Mesodermal cell (in vitro differentiated cells): Measurements from ENCODE around the gene PTPN18.

Experiments
- H3K27ac ChIP-seq: 2 replicates; pipeline ENCODE4 v1.7.0; 2013; ENCODE audit warnings: mild to moderate bottlenecking, low read depth, low read length, moderate library complexity; ENCODE audit not compliant: severe bottlenecking
- H3K36me3 ChIP-seq: 2 replicates; pipeline ENCODE4 v1.7.1; 2013; ENCODE audit warnings: mild to moderate bottlenecking, low read length, moderate library complexity; ENCODE audit not compliant: control insufficient read depth, insufficient read depth
- H3K4me1 ChIP-seq: one replicate; pipeline ENCODE4 v1.7.1; 2013; ENCODE audit warnings: mild to moderate bottlenecking, low read length; ENCODE audit not compliant: insufficient read depth, control insufficient read depth, poor library complexity, severe bottlenecking
- H3K4me3 ChIP-seq: 2 replicates; pipeline ENCODE4 v1.7.0; 2013; ENCODE audit warnings: low read length, control low read depth, mild to moderate bottlenecking; ENCODE audit not compliant: insufficient read depth, poor library complexity, severe bottlenecking; ENCODE audit errors: extremely low read depth
- H3K9me3 ChIP-seq: 2 replicates; pipeline ENCODE4 v1.7.1; 2013; ENCODE audit warnings: mild to moderate bottlenecking, low read length, moderate library complexity; ENCODE audit not compliant: control insufficient read depth
- WGBS, 2 experiments: methylation state at CpG; one replicate each; pipeline ENCODE4 v1.1.5; 2013; ENCODE audit warnings: missing lambda C conversion rate in 2 of 2; ENCODE audit not compliant: insufficient coverage in 2 of 2; 5-methylcytosine and 5-hydroxymethylcytosine counted together

The PTPN18 gene

DNA sequence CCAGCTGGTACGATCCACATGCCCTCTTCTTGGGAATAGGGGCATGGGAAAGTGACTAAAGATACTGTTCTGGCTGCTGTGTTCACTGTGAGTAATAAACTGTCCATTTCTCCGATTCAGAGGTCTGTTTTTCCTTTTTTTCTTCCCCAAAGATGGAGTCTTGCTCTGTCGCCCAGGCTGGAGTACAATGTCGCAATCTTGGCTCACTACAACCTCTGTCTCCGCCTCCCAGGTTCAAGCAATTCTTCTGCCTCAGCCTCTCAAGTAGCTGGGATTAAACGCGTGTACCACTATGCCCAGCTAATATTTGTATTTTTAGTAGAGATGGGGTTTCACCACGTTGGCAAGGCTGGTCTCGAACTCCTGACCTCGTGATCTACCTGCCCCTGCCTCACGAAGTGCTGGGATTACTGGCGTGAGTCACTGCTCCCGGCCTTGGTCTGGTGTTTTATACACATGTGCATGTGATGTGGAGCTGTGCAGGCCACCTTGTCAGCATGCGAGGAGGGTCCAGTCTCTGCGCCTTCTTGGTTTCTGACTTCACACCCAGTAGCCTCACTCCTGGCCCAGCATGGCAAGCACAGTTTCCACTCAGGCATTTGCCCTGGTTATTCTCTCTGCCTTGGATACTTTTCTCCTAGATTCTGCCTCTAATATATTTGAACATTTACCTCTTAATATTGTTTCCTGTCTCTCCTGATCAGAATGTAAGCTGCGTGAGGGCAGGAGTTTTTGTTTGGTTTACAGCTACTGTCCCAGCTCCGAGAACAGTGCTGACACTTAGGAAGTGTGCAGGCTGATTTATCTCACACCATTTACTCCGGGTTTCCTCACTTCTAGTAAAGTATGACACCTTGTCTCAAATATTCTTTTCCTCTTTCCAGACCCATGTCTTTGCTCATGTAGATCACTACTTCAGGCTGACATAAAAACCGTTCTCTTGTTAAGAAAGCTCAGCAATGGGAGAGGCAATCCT is 19.7 kb downstream of the PTPN18 start:
- Histone ChIP-seq H3K9me3 (no peaks in the 10 kb centered on the region), H3K36me3 (peaks cover 3% of the 10 kb centered on the region), H3K27ac (no peak overlapping the region), H3K4me1 (peaks cover 18% of the 10 kb centered on the region), H3K4me3 (no peak overlapping the region)
- 91 to 94% methylated on average over 16 to 18 of the region's 19 CpGs for WGBS, 2 experiments

DNA sequence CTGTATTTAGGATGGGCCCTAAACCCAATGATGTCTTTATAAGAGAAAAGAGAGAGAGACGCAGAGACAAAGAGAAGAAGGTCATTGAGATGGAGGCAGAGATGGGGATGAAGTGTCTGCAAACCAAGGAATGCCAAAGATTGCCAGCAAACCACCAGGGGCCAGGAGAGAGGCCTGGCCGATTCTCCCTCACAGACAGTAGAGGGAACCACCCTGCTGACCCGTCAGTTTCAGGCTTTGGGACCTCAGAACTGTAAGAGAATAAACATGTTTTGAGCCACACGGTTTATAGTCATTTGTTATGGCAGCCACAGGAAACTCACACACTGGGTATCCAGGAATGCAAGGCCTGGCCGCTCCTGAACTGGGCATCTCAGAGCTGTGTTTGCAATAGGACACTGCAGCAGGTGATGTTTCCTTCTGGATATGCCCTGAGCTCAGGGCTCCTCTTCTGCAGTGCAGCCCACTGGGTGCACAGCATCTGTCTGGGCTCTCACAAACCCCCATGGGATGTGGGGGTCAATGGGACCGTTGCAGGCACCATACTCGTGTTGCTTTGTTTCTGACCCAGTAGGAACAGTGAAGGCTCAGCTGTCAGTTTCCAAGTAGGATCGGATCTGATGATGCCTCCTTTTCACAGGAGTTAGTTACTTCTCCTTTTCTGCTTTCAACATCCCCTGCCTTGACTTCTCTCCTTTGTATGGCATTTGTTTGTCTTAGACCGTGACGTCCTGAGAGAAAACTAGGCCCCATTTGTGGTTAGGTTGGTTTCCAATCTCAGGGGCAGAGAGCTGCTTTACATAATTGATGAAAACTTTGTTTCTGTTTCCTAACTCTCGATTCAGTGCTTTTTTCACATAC is 20.8 kb downstream of the PTPN18 start:
- peaks cover 18% of the 10 kb centered on the region for H3K4me1 ChIP-seq
- no peak overlapping the region for H3K27ac ChIP-seq
- 81 to 90% methylated on average over 7 to 8 of the region's 11 CpGs for WGBS, 2 experiments
- H3K36me3 ChIP-seq = no peaks in the 10 kb centered on the region
- no peak overlapping the region for H3K4me3 ChIP-seq
- H3K9me3 ChIP-seq = no peaks in the 10 kb centered on the region

DNA sequence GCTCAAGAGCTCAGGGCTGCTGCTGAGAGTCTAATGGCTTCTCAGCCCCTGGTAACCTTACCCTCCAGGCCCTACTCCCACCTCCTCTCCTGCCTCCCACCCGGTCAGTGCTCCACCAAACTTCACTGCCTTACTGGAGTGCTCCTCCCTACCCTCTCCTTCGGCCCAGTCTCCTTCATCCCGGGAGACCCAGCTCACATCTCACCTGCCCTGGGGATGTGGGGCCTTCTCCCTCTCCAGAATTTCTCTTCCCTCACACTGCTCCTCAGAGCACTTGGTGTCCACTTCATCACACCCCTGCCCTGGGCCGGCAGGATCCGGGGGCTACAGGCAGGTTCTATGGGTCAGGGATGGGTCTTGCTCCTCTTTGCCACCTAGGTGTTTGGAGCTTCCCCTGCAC is 21.6 kb downstream of the PTPN18 start:
- H3K36me3 ChIP-seq = no peaks in the 10 kb centered on the region
- 75 to 94% methylated on average over 1 to 3 of the region's 5 CpGs for WGBS, 2 experiments
- H3K9me3 ChIP-seq = no peaks in the 10 kb centered on the region
- no peak overlapping the region for H3K27ac ChIP-seq
- no peak overlapping the region for H3K4me3 ChIP-seq
- peaks cover 18% of the 10 kb centered on the region for H3K4me1 ChIP-seq

DNA sequence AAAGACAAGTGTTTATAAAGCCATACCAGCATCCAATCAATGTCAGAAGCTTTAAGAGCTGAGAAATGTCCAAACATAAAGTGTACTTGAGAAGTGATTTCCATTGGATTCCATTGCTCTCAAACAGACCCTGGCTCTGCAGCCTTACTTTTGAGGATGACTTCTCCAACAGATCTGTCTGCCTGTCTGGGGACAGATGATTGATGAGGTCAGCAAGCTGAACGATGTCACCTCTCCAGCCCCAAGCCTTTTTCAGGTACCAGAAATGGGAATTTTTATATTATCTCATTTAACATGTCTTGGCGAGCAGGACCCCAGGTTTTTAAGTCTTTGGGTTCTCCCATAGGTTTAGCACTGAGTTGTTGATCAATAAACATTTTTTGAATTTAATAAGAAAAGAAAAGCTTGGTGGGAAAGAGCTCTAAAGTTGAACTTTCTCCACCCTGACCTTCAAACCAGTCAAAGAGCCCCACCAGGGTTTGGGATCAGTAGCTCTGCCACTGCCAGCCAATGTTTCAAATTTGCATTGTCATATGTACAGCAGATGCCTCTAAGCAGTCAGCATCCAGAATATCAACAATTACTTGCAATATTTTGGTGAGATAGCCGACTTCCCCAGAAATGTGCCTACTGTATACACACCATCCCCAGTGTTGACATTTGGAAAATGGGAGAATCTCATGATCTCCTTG is 22.5 kb downstream of the PTPN18 start:
- H3K36me3 ChIP-seq = no peaks in the 10 kb centered on the region
- WGBS, 2 experiments = 90 to 100% methylated on average over 1 to 2 of the region's 3 CpGs
- H3K9me3 ChIP-seq = no peaks in the 10 kb centered on the region
- H3K4me1 ChIP-seq = peaks cover 15% of the 10 kb centered on the region
- H3K27ac ChIP-seq = no peak overlapping the region
- no peak overlapping the region for H3K4me3 ChIP-seq

DNA sequence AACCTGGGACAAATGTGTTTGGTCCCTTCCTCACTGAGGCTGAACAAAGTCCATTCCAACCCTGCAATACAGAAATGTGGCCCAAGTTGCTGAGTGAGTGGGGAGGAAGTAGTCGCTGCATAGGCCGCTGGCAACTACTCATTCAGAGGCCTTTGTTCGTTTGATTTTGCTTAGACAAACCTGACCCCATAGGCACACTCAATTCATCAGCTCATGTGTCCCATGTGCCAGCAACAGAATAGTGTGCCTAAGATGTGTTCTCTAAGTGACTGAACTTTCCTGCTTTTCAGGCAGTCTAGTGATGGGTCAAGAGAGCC is 23.0 kb downstream of the PTPN18 start:
- H3K4me3 ChIP-seq = no peak overlapping the region
- no peaks in the 10 kb centered on the region for H3K9me3 ChIP-seq
- WGBS, 2 experiments = 88 to 100% methylated on average over 1 to 3 of the region's 3 CpGs
- no peak overlapping the region for H3K27ac ChIP-seq
- H3K4me1 ChIP-seq = peaks cover 15% of the 10 kb centered on the region
- H3K36me3 ChIP-seq = no peaks in the 10 kb centered on the region

DNA sequence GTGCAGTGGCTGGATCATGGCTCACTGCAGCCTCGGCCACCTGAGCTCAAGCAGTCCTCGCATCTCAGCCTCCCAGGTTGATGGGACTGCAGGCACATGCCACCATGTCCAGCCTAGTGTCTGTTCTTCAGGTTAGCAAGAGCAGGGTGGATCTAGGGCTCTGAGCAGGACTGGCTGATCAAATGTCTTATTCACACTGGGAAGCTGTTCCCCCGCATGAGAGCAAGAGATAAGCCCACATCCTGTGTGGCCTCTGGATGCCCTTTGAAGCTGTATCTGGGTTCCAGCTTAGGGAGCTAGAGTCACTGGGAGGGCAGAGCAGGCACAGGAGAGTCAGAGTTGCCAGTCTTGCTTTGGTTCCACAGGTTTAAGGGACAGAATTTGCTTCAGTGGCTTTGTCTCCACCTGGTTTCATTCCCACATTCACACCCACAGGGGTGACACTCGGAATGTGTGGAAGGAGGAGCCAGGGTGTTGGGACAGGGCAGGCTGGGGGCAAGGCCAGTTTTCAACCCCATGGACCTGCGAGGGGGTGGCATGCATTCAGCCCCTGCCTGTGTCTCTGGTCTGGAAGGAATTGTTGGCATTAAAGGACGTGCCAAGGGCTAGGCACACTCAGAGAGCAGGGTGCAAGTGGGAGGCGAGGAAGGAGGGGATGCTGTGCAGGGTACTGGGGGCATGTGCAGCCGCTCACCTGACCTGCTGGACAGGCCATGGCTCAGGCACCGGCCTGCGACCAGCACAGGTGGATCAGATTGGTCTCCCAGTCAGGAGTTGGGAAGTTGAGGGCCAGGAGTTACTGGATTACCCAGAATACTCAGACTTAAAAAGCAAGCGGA is 24.5 kb downstream of the PTPN18 start:
- H3K27ac ChIP-seq = no peak overlapping the region
- 88 to 92% methylated on average over 6 to 9 of the region's 11 CpGs for WGBS, 2 experiments
- no peaks in the 10 kb centered on the region for H3K9me3 ChIP-seq
- H3K4me1 ChIP-seq = peaks cover 7% of the 10 kb centered on the region
- H3K4me3 ChIP-seq = no peak overlapping the region
- H3K36me3 ChIP-seq = no peaks in the 10 kb centered on the region

DNA sequence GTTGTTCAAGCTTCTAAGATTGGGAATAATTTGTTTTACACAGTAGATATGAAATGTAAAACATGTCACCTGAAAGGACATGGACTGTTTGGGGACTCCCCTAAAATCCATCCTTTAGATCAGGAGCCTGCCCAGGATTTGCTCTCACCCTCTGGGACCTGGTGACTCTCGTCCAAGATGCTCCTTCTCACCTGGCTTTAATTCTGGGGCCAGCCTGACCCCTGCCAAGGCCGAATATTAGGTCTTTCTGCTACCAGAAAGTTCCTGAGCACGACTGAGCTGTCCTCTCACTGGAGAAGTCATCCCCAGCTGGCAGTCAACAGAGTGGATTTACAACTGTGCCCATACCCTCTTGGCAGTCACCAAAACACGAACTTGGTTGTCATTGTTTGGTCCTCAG is 25.3 kb downstream of the PTPN18 start:
- 84 to 92% methylated on average over 4 of the region's 4 CpGs for WGBS, 2 experiments
- Histone ChIP-seq H3K36me3 (no peaks in the 10 kb centered on the region), H3K9me3 (no peaks in the 10 kb centered on the region), H3K4me1 (peaks cover 7% of the 10 kb centered on the region), H3K27ac (no peak overlapping the region), H3K4me3 (no peak overlapping the region)

DNA sequence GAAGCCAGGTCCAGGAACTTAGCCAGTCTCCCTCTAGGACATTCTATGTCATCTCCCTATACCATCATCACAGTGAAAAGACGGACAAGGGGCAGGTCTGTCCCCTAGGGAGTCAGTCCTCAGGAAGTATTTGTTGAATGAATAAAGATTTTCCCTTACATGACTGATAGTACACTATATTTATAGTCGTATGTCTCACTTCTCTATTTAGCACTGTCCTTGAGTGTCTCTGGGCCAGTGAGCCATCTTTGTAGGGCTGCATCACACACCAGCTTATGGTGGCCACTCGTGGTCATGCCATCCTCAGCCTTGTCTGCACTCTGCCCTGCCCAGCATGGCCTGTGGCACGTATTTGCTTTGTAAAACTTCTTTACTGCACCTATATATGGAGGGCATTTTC is 25.8 kb downstream of the PTPN18 start:
- no peak overlapping the region for H3K27ac ChIP-seq
- 73% methylated on average over 2 of the region's 4 CpGs; no CpG with 5 or more reads in 1 of the 2 experiments for WGBS, 2 experiments

DNA sequence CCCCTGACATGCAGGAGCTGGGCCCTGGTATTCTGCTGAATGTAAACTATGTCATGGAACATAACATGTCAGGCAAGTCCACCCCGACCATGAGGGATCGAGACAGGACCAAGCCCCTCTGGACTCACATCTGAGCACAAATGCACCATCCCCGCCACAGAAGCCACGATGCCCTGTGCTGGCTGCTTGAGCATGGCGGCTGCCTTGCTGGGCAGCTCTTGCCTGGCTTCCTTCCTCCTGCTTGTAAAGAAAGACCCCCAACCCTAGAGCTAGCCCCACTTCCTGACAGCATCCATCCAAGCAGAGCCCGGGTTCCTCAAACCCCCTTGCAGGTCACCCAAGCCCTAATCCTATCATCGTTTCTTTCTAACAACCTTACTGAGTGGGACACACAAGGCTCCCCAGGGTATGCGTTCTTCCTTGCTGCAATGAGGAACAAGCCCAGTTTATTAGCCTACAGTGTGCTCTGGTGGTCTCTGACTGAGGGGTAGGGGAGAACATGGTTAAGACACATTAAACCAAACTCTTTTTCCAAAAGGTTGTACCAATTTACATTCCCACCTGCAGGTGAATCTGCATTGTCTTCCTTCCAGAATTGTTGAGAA is 26.6 kb downstream of the PTPN18 start:
- H3K4me1 ChIP-seq = peaks cover 7% of the 10 kb centered on the region
- WGBS, 2 experiments = 84 to 95% methylated on average over 5 to 7 of the region's 8 CpGs
- H3K27ac ChIP-seq = no peak overlapping the region
- no peak overlapping the region for H3K4me3 ChIP-seq
- H3K9me3 ChIP-seq = no peaks in the 10 kb centered on the region
- H3K36me3 ChIP-seq = no peaks in the 10 kb centered on the region

More for the DNA sequence above, 25.8 kb downstream of the PTPN18 start:
- Histone ChIP-seq H3K9me3 (no peaks in the 10 kb centered on the region), H3K4me1 (peaks cover 7% of the 10 kb centered on the region), H3K36me3 (no peaks in the 10 kb centered on the region), H3K4me3 (no peak overlapping the region)
